SJSA1 (cell line): ENCODE results near the gene RPL11. TPM values are rescaled to one million over a fixed set of nuclear protein-coding genes. Genes with fewer than 3 reads are reported as not detected.
A peak's percentile ranks its signal among the peaks of the same experiment; 100 is the strongest.
"Not testable (repeated sequence)": the region's sequence is repeated elsewhere in the genome, so short reads cannot be mapped to it uniquely, and the experiment has no call there.

Experiments used
- DNase-seq, 2 experiments: peaks; one replicate each; pipeline ENCODE4 v3.0.0-alpha.2; 2015 to 2020; ENCODE audit warnings: low spot score in 2 of 2, low read depth in 1 of 2
- H3K27ac ChIP-seq: fragments of 250-450 bp; sonication (Bioruptor Pico); 2 replicates; pipeline ENCODE4 v1.5.1; 2020; ENCODE audit warnings: mild to moderate bottlenecking, moderate library complexity
- H3K27me3 ChIP-seq: fragments of 250-450 bp; sonication (Bioruptor Pico); replicated peaks from 2 replicates; pipeline ENCODE4 v1.5.1; 2020; ENCODE audit warnings: mild to moderate bottlenecking, moderate library complexity
- H3K36me3 ChIP-seq: fragments of 250-450 bp; sonication (Bioruptor Pico); 2 replicates; pipeline ENCODE4 v1.5.1; 2020; ENCODE audit warnings: mild to moderate bottlenecking
- H3K4me1 ChIP-seq: fragments of 250-450 bp; sonication (Bioruptor Pico); replicated peaks from 2 replicates; pipeline ENCODE4 v1.6.1; 2021; ENCODE audit warnings: mild to moderate bottlenecking
- H3K4me3 ChIP-seq: fragments of 250-450 bp; sonication (Bioruptor Pico); 2 replicates; pipeline ENCODE4 v1.5.1; 2020; ENCODE audit warnings: mild to moderate bottlenecking
- H3K9me3 ChIP-seq: fragments of 250-450 bp; sonication (Bioruptor Pico); replicated peaks from 2 replicates; pipeline ENCODE4 v1.5.1; 2020; ENCODE audit warnings: mild to moderate bottlenecking
- total RNA-seq: library from RNA; depleted of rRNA; stranded (reverse); fragments of >200 nt; shearing (Covaris generic); gene quantifications from 2 replicates; pipeline ENCODE4 v1.2.3, GENCODE V29; 2014; rRNA removed

RPL11 gene
- total RNA-seq, 1 experiment from 2014 or later: 1,165 TPM

DNA sequence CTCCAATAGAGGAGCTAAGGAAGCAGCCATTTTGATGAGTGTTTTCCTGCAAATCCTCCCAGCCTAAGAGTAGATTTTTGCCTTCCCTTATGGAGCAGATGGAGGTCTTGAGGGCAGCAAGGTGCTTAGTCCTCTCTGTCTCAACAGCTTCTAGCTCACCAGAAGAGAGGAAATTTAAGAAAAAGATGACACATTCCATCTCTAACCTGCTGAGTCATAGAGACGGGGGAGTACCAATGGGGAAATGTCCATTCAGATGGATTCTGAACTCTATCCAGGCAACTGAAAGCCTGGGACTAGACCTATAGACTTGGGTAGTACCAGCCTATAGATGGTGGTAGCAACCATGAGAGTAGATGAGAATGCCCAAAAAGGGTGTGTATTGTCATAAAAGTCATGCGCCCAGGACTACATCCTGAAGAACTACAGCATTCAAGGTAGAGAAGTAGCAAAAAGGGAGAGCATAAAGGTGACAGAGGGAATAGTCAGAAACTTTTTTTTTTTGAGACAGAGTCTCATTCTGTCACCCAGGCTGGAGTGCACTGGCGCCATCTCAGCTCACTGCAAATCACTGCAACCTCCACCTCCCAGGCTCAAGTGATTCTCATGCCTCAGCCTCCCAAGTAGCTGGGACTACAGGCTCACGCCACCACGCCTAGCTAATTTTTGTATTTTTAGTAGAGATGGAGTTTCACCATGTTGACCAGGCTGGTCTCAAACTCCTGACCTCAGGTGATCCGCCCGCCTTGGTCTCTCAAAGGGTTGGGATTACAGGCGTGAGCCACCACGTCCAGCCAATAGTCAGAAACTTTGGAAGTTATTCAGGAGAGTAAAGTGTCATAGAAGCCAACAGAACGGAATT is 41.0 kb downstream of the RPL11 start:
- no peak overlapping the region for H3K27ac ChIP-seq
- no peaks in the 10 kb centered on the region for H3K9me3 ChIP-seq
- no peak overlapping the region for H3K4me3 ChIP-seq
- H3K36me3 ChIP-seq: no peaks in the 10 kb centered on the region; the same call in 1 of the 2 replicates
- no peaks in the 10 kb centered on the region for H3K27me3 ChIP-seq
- no peak for DNase-seq
- no peaks in the 10 kb centered on the region for H3K4me1 ChIP-seq

- H3K27me3 ChIP-seq, DNase-seq, H3K36me3 ChIP-seq, H3K9me3 ChIP-seq, H3K4me3 ChIP-seq, H3K27ac ChIP-seq, H3K4me1 ChIP-seq: not testable (repeated sequence)
These were observed 41.7 kb downstream of the RPL11 start for GRCh38 chr1:23733281-23733680.

- Histone ChIP-seq H3K27me3 (no peaks in the 10 kb centered on the region), H3K9me3 (no peaks in the 10 kb centered on the region), H3K36me3 (no peaks in the 10 kb centered on the region; the same call in 1 of the 2 replicates), H3K4me3 (no peak overlapping the region), H3K27ac (no peak overlapping the region), H3K4me1 (no peaks in the 10 kb centered on the region)
- DNase-seq: no peak
These were observed 45.0 kb downstream of the RPL11 start for GRCh38 chr1:23736437-23737134.

DNA sequence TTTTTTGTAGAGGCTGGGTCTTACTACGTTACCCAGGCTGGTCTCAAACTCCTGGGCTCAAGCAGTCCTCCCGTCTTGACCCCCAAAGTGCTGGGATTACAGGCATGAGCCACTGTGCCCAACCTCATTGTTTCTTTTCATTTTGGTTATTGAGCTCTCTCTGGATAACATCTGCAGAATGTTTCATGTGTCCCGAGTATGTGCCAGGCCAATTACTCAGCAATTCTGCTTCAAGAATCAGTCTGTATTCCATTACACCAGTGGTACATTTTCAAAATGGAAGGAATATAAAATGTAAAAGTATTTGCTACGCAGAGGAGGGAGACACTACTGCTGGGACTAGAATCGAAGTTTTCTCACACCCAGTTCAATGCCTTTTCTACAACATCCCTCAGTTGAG is 50.0 kb downstream of the RPL11 start:
- H3K4me1 ChIP-seq: peaks cover 18% of the 10 kb centered on the region
- no peak for DNase-seq
- no peak overlapping the region for H3K4me3 ChIP-seq
- 0 out of 2 replicates have a peak, but pooled peaks cover 5% of the 10 kb centered on the region for H3K9me3 ChIP-seq
- H3K27ac ChIP-seq: no peak overlapping the region
- H3K36me3 ChIP-seq: peaks cover 18% of the 10 kb centered on the region
- no peaks in the 10 kb centered on the region for H3K27me3 ChIP-seq

GRCh38 chr1:23742670-23743286 is 51.2 kb downstream of the RPL11 start:
- Histone ChIP-seq H3K4me1 (peaks cover 18% of the 10 kb centered on the region), H3K27ac (peak overlapping the region; percentile 48), H3K4me3 (peak overlapping the region; percentile 98), H3K27me3 (no peaks in the 10 kb centered on the region), H3K9me3 (0 out of 2 replicates have a peak, but pooled peaks cover 5% of the 10 kb centered on the region), H3K36me3 (peaks cover 28% of the 10 kb centered on the region)
- DNase-seq: peak; percentile 45 to 51

GRCh38 chr1:23743287-23744152 is 51.9 kb downstream of the RPL11 start, which contains the start of gene ELOA:
TSS of gene ELOA (plus strand) at chr1:23743471. CDS start at chr1:23743504, 33 bp downstream.
- H3K4me1 ChIP-seq: peaks cover 18% of the 10 kb centered on the region
- H3K27ac ChIP-seq: peak within 1 kb of the TSS; percentile 48
- H3K9me3 ChIP-seq: 0 out of 2 replicates have a peak, but pooled peaks cover 5% of the 10 kb centered on the region
- H3K4me3 ChIP-seq: peak within 1 kb of the TSS; percentile 98
- H3K36me3 ChIP-seq: peaks cover 33% of the 10 kb centered on the region
- peak; percentile 59 to 68 for DNase-seq
- H3K27me3 ChIP-seq: no peaks in the 10 kb centered on the region

- Histone ChIP-seq H3K9me3 (0 out of 2 replicates have a peak, but pooled peaks cover 5% of the 10 kb centered on the region), H3K4me3 (no peak overlapping the region), H3K4me1 (peaks cover 18% of the 10 kb centered on the region), H3K27me3 (no peaks in the 10 kb centered on the region), H3K27ac (no peak overlapping the region), H3K36me3 (peaks cover 50% of the 10 kb centered on the region)
- no peak for DNase-seq
These were observed 53.9 kb downstream of the RPL11 start for GRCh38 chr1:23745515-23745914.

Other genes with a start within 250 kb of the RPL11 start
- gene ASAP3, start 207.6 kb upstream of the RPL11 start, total RNA-seq: 19.5 and 38.0 TPM in 2 replicates
- 7.3 and 12.3 TPM in 2 replicates for gene E2F2, start 160.6 kb upstream of the RPL11 start, total RNA-seq
- gene ID3, start 132.3 kb upstream of the RPL11 start, total RNA-seq: 400 and 615 TPM in 2 replicates
- gene ELOA, start 51.7 kb downstream of the RPL11 start, total RNA-seq: 46.0 and 63.4 TPM in 2 replicates
- 105 and 112 TPM in 2 replicates for gene PITHD1, start 86.6 kb downstream of the RPL11 start, total RNA-seq
- gene LYPLA2, start 99.3 kb downstream of the RPL11 start, total RNA-seq: 42.4 and 46.6 TPM in 2 replicates
- gene GALE, start 108.9 kb downstream of the RPL11 start, total RNA-seq: 31.5 and 55.4 TPM in 2 replicates
- gene HMGCL, start 133.6 kb downstream of the RPL11 start, total RNA-seq: 24.0 and 35.9 TPM in 2 replicates
- gene FUCA1, start 176.5 kb downstream of the RPL11 start, total RNA-seq: 2.3 and 3.9 TPM in 2 replicates
- 0.08 TPM in 1 of 2 replicates, not detected in the other for gene CNR2, start 221.6 kb downstream of the RPL11 start, total RNA-seq